Fibroblast of peridontal ligament (primary cell): ENCODE measurements around the gene RBP3.

Experiments
- DNase-seq: peaks from one replicate; pipeline ENCODE4 v3.0.0-alpha.2; 2010; ENCODE audit errors: extremely low read depth

Gene RBP3

DNA sequence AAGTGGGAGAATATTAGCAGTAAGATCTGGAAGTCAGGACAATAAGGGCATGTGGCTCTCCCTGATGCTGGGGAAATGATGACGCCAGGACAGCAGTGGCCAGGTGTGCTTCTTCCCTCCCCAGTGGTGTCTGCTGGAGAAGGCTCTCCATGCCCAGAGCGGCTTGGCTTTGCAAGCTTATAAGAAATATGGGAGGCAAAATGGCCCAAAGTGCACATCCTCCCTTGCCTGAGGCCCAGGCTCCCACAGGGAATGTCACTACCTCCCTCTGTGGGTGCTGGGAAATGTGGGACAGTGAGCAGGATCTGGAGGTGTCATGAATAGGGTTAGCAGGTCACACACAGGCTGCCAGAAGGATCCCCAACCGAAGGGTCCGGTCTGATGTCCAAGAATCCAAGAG is 53.0 kb downstream of the RBP3 start:
- no peak for DNase-seq

DNA sequence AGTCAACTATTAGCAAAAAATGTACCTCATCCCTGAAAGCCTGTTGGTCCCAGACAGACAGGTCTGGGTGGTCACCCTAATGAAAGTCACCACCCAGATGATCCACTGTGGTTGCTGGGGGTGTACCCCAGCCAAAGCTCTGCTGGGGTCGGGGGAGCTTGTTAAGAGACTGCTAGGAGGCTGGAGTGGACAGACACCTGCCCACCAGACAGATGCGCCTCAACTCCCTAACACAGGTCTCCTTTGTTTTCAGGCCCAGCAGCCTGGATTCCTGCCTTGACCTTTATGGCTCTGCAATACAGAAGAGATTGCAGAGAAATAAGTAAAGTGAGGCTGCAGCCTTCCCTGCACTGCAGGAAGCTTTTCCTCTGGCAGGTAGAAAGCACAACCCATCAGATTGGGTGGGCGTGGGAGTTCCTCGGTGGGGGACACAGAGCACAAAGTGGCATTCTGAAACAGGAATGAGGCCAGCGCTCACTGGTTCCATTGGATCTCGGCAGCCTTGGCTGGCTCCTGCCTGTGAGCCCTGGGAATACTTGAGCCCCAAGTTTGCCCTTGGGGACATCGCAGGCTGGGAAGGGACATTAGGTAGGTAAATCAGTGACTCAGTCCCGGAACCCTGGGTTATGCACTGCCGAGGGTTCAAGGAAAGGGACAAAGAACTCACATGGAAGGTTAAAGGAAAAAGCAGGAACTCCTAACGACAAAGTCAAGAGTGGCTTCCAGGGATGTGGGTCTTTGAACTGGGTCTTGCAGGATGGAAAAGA is 53.9 kb downstream of the RBP3 start:
- DNase-seq, result no peak

DNA sequence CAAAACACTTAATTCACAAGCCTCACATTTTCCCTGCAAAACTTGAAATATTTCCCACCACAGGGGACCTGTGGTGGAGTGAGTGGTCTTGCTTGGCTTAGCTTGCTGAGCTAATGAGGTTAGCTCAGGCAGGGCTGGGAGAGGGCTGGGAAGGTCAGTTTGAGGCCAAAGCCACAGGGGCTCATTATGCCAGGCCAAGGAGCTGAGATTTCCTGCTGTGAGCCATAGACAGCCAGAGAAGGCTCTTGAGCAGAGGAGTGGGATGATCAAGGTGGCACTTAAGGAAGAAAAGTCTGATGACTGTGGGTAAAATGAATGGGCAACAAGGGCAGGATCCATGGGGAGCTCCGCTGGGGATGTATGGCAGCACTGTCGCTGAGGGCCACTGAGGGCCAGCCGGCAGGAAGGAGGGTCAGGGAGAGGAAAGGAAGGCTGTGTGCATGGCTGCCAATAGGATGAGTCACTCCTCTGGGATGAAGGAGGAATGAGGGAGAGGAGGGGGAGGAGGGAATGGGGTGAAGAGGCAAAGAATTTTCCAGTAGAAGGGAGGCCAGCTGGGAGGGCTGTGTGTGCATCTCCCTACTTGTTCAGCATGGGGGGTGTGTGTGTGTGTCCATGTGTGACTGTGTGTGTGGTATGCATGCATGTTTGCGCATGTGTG is 54.6 kb downstream of the RBP3 start:
- DNase-seq, result peak; percentile 89

DNA sequence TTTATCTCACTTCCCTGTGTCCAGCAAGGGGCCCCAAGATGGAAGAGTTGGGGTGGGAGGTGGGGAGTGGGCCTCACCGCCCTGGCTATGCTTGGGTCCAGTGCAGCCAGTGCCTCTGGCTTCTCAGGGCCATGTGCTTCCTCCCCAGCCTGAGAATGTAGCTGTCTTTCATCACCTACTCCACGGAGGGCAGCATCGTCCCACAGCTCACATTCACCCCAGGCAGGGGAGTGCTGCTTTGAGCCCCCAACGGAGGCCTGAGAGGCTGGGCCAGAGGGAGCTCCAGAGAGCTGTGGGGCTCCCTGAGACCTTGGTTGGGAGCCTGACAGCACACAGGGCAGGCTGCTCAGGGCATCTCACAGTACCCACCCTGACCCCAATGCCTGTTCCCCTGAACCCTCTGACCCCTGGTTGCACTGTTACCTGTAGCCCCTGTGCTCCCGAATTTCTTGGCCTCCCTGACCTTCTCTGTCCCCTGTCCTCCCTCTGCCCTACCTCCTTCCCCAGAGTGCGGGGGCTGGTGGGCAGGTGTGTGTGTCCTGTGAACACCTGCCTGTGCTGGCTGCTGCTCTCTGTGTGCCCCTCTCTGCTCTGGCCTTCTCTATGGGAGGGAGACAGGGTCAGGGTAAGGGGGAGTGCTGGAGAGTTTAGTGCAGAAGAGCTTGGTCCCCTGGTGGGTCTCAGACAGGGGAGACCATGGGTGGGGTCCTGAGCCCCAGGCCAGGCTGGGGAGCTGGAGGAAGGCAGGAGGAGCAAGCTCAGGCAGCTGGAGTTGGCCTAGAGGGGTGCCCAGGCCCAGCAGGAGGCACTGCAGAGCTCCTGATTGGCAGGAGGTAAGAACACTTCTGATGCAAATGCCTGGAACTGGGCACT is 55.5 kb downstream of the RBP3 start:
- peak; percentile 11 for DNase-seq

DNA sequence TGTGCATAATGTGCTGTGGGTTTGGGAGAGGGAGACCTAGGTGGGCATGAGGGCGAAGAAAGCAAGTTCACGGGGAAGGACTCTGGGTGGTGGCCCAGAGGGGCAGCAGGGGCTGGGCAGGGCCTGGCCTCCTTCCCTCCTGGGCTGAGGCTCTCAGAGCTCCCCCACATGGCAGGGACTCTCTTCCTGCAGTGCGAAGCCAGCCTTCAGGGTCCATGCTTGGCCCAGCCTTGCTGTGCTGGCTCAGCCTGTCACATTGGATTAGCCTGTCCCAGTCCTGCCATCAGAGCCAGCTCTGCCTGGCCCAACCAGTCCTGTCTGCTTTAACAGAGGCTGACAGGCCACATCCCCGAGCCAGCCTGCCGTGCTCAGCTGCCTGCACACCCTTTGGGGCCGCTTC is 56.3 kb downstream of the RBP3 start:
- DNase-seq, result no peak

DNA sequence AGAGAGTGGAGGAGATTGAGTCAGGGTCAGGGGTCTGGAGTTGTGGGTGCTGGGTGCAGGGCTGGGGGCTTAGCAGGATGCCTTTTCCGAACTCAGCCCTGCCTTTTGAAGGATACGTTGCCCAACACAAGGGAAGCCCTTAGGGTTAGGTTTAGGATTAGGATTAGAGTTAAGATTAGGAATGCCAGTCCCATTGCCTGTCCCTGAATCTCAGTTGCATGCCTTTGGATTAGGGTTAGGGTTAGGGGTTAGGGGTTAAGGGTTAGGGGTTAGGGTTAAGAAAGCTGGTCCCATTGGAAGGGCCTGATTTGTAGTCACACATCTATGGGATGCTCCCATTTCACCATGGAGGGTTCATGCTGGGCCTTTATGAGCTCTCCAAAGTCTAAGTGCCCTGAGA is 56.8 kb downstream of the RBP3 start:
- no peak for DNase-seq

DNA sequence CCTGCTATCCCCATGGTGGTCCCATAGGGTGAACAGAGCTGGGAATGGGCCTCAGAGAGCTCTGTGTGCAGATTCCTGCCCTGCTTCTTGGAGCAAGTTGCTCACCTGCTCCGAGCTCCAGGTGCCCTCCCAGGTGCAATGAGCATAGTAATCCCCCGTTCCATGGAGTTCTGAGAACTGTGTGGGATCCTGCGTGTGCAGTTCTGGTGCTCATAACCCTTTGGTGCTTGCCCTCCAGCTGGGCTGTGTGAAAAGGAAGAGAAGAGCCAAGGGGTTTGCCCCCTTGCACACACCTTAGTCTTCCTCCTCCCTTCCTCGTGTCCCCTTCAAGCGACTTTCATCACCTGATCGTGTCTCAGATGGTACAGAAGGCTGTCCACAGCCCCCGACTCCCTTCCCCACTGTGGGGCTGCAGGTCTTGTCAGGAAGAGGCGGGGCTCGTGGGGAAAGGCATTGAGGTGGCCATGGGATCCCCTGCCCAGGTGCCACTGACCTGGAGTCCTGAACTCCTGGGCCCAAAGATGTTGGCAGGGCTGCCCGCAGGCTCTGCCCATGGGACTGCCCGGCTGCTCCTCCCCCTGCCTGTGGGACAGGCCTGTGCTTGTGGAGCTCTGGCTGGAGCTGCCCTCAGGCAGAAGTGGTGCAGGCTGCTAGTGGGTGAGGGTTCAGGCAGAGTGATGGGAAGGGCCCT is 57.8 kb downstream of the RBP3 start:
- DNase-seq, result no peak

DNA sequence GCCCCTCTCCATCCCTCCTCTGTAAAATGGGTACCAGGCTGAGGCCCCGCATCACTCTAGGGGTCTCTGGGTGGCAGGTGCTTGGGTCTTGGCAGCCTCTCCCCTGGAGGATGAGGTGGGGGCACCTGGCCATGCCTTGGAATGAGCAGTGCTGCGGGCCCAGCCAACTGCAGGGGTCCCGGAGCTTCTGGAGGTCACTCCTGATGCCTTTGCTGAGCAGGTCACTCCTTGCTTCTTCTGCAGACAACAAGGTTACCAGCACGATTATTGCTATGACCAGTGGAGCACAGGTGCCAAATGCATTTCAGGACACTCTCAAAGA is 58.3 kb downstream of the RBP3 start:
- no peak for DNase-seq

DNA sequence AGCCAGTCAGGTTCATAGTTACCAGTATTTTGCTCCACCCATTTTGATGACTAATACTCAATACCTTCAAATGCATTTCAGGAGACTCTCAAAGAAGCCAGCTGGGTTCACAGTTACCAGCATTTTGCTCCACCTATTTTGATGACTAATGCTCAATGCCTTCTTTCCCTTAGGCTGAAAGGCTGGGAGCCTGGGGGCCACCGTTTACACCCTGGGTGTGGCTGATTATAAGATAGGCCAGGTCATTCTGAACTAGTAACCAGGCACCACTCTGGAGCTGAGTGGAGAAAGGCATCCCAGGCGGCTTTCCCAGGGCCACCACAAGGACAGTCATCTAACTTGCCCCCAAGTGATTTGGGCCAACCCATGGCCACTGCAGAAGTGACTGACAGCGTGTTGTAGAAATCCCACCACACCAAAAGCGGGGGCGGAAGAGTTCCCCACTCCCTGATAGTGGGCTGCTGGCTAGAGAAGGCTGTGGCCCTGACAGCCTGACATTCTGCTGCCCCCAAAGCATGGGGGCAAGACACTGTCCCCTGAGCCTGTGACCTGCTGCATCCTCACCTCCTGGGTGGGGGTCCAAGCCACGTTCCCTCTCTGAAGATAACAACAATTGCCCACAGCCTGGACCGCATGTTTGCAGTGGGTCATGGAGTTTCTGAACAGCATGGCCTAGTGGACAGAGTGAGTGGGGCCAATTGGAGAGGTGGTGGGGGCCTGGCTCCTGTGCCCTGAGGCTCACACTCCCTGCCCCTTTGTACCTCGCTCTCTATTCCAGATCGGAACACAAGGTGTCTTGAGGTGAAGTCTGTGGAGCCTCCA is 58.9 kb downstream of the RBP3 start:
- DNase-seq, result peak; percentile 18
